ENCODE results near the gene ZNF684.
A peak's percentile ranks its signal among the peaks of the same experiment; 100 is the strongest.
"Not testable (repeated sequence)": the region's sequence is repeated elsewhere in the genome, so short reads cannot be mapped to it uniquely, and the experiment has no call there.

The ZNF684 gene

DNA sequence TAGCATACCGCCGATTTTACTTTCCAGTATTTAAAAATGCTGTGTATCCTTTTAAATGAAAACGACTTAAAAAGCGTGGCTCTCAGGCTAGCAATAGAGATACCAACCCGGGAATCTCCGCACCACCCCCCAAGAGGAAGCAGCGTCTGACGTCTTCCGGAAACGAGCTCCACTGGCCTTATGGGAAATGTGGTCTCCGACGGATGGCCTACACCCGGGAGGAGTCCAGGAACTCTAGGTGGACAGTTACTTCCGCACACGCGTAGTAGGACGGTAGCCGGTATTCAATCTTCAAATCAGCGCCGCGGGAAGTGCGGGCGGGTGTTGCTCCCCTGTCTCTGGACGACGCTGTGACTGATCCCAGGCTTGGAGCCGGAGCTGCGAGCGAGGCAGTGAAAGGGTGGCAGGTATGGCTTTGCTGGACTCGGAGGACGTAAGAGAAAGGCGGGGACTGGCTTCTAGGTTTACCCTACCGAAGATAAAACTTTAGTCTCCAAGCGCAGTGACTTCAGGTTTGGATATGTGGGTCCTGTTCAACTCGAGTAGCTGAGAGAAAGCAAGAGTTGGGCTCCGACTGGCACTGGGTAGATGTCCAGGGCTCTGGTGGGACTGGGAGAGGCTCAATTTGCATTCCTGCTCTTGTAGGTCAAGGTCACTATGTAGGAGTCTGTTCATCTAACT is at the start of gene ZNF684:
TSS of gene ZNF684 (plus strand) at position 257 of the 681 bp plus-strand sequence. CDS start 1,530 bp downstream, outside the sequence.
- peak; percentile 100 for DNase-seq

DNA sequence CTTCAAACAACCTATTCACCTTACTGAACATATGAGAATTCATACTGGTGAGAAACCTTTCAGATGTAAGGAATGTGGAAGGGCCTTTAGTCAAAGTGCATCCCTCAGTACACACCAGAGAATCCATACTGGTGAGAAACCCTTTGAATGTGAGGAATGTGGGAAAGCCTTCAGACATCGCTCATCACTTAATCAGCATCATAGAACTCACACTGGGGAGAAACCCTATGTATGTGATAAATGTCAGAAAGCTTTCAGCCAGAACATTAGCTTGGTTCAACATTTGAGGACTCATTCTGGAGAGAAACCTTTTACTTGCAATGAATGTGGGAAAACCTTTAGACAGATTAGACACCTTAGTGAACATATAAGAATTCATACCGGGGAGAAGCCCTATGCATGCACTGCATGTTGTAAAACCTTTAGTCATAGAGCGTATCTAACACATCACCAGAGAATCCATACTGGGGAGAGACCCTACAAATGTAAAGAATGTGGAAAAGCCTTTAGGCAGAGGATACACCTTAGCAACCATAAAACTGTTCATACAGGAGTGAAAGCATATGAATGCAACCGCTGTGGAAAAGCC is 36.0 kb upstream of the ZNF684 start:
- no peak for DNase-seq

- not testable (repeated sequence) for DNase-seq
Observed at GRCh38 chr1:40502651-40503050, 28.8 kb upstream of the ZNF684 start.

GRCh38 chr1:40507973-40508372 is 23.5 kb upstream of the ZNF684 start:
- DNase-seq: no peak

DNA sequence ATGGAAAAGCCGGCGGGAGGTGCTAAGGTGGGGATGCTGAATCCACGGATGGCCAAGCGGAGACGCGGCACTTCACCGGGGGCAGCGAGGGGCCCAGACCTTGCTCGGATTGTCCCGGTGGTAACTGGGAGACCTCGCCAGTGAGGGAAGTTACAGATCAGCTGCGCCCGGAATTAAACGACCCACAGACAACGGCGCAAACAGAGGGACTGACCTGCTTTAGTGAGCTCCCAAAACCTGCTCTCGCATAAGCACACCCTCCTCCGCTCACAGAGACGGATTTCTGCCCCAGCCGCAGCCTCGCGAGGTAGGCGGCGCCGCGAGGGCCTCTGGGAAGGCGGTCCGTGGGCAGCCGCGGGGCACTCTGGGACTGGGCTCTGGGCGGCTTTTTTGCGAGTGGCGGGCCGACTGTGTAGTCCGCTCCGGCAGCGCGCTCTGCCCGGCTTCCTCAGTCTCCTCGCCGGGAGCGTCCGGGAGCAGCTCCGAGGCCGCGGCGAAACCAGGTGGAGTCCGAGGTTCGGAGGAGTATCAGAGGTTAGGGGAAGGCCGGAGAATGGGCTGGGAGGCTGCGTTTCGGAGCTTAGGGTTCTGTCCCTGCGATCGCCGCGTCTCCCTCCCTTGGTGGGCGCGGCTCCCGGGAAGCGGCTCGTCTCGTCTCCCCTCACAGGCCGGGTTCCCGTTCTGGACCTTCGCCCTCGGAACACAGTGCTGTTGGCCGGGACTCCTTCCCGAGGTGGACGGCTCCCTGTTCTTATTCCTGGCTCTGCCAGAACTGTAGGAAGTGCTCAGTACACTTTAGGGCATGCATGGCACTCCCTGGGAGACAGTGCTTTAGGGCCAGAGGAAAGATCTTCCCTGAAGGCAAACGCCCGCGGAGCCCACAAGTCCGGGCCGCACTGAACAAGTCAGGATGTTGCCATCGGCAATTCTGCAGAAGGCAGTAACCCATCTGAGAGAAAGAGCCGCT is 22.8 kb upstream of the ZNF684 start, which contains the start of gene EXO5:
TSS of gene EXO5 (plus strand) at position 393 of the 967 bp plus-strand sequence. CDS start 5,778 bp downstream, outside the sequence.
- DNase-seq: peak; percentile 99

GRCh38 chr1:40519517-40519916 is 11.9 kb upstream of the ZNF684 start:
- no peak for DNase-seq

DNA sequence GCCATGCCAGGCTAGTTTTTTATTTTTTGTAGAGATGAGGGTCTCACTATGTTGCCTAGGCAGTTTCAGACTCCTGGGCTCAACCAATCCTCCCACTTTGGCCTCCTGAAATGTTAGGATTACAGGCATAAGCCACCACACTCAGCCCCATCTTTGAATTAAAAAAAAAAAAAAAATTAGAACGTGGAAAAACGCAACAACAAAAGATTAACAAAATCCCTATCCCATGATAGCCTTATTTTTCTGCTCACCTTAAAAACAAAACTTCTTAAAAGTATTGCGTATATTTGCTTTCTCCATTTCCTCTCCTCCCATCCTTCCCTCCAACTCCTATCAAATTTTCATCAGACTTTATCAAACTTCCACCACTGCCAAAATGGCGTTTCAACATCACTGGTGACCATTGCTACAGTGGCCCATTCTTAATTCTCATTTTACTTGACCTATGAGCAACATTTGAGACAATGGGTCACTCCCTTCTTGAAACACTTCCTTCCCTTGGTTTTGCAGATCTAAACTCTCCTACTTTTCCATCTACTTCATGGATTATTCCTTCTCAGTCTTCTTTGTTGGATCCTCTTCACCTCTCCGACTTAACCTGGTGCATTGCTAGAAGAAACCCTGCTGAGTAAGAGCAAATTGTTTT is 579 bp upstream of the ZNF684 start:
- no peak for DNase-seq

DNA sequence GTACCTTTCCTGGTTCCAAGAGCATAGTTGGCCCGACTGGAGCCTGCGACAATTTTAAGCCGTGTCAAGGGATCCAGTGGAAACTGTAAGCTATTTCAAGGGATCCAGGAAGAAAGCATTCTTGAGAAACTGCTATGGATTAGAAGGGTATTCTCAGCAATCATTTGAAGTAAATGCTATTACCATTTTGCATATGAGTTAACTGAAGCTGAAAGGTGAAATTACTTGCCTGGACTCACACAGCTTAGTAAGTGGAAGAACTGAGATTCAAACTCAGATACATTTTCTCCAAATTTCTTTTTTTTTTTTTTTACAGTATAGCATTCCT is 589 bp downstream of the ZNF684 start:
- DNase-seq: no peak

DNA sequence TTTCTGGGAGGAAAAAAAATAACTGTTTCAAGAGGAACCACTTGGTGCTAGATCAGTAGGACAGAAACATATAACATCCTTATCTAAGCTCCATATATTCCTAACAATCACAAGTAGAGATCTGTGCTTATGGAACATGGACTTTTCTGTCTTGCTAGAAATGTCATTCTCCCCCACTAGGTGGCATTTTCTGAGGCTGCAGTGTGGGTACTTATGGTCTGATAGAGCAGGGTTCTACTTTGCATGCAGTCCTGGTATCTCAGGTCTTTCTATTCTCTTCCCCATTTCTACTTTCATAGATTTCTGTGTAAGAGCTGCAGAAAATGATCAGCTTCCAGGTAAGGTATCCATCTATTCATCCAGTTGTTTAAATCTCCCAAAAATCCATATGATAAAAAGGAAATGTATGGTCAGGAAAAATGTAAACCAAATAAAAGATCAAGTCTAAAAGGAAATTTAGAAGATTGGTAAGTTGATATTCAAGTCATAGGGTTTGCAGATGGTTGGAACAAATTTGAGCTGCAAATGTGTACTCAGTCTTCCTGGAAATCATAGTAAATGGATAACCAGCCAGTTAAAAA is 1.5 kb downstream of the ZNF684 start:
- peak; percentile 97 for DNase-seq

GRCh38 chr1:40534589-40534988 is 3.2 kb downstream of the ZNF684 start:
- no peak for DNase-seq

DNA sequence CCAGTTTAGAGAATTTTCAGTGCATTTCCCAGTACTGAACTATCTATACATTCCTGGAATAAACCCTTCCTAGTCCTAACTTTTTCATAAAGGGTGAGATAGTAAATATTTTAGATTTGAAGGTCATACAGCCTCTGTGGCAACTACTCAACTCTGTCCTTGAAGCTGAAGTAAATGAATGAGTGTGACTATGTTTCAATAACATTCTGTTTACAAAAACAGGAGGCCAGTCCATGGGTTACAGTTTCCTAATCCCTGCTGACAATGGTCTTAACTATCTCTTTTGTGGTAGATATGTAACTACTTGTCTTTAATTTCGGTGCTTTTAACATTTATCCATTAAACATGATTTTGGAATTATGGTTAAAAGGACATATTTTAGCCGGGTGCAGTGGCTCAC is 4.3 kb downstream of the ZNF684 start:
- no peak for DNase-seq

- no peak for DNase-seq
Observed at GRCh38 chr1:40539338-40539737, 7.9 kb downstream of the ZNF684 start.

DNA sequence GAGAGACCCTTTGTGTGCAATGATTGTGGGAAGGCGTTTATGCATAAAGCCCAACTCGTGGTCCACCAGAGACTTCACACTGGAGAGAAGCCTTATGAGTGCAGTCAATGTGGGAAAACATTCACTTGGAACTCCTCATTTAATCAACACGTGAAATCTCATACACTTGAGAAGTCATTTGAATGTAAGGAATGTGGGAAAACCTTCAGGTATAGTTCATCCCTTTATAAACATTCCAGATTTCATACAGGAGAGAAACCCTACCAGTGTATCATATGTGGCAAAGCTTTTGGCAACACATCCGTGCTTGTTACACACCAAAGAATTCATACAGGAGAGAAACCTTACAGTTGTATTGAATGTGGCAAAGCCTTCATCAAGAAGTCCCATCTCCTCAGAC is 15.5 kb downstream of the ZNF684 start:
- DNase-seq: no peak

- no peak for DNase-seq
Observed at GRCh38 chr1:40553017-40553416, 21.6 kb downstream of the ZNF684 start.

GRCh38 chr1:40554807-40555206 is 23.4 kb downstream of the ZNF684 start:
- DNase-seq: not testable (repeated sequence)

GRCh38 chr1:40556121-40556520 is 24.7 kb downstream of the ZNF684 start:
- no peak for DNase-seq

GRCh38 chr1:40558241-40558640 is 26.8 kb downstream of the ZNF684 start:
- DNase-seq: not testable (repeated sequence)

- DNase-seq: no peak
Observed at GRCh38 chr1:40562185-40562584, 30.7 kb downstream of the ZNF684 start.

GRCh38 chr1:40563266-40563665 is 31.8 kb downstream of the ZNF684 start:
- DNase-seq: no peak

DNA sequence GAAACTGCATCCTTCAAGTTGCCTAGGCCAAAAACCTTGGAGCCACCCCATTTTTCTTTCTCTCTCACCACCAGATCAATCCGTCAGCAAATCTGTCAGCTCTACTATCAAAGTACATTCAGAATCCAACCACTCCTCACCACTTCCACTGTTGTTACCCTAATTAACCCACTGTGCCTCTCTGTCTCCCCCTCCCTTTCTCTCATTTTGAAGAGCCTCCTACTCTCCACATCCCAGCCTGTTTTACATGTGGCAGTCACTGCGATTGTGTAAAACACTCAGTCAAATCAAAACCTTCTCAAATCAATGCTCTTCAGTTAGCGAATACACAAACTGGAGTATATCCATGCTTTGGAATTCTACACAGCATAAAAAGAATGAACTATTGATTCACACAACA is 33.1 kb downstream of the ZNF684 start:
- no peak for DNase-seq

GRCh38 chr1:40564913-40565312 is 33.5 kb downstream of the ZNF684 start:
- DNase-seq: no peak

DNA sequence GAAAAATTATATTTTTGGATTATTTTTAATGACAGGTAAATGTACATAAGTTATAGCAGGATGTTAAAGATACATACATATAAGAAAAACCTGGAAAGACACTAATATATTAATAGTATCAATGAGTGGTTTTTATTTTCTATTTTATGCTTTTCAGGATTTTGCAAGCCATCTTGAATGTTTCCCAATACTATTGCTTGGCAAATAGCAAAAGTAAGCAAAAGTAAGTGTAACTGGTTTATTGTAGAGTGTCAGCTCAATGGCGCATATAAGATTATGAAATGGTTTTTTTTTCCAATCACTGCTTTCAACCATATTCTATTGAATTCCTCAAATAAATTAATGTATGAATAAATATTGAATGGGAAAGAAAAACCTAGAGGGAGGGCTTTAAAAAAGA is 36.4 kb downstream of the ZNF684 start:
- DNase-seq: no peak

DNA sequence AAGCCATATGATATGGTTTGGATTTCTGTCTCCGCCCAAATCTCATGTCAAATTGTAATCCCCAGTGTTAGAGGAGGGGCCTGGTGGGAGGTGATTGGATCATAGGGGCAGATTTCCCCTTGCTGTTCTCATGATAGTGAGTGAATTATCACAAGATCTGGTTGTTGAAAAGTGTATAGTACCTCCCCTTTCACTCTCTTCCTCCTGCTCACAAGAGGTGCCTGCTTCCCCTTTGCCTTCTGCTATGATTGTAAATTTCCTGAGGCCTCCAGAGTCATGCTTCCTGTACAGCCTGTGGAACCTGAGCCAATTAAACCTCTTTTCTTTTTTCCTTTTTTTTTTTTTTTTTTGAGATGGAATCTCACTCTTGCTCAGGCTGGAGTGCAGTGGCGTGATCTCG is 43.4 kb downstream of the ZNF684 start:
- DNase-seq: not testable (repeated sequence)
